ENCODE measurements around the gene BANP.
A peak's percentile ranks its signal among the peaks of the same experiment; 100 is the strongest.
"Not testable (repeated sequence)": the region's sequence is repeated elsewhere in the genome, so short reads cannot be mapped to it uniquely, and the experiment has no call there.

The BANP gene

DNA sequence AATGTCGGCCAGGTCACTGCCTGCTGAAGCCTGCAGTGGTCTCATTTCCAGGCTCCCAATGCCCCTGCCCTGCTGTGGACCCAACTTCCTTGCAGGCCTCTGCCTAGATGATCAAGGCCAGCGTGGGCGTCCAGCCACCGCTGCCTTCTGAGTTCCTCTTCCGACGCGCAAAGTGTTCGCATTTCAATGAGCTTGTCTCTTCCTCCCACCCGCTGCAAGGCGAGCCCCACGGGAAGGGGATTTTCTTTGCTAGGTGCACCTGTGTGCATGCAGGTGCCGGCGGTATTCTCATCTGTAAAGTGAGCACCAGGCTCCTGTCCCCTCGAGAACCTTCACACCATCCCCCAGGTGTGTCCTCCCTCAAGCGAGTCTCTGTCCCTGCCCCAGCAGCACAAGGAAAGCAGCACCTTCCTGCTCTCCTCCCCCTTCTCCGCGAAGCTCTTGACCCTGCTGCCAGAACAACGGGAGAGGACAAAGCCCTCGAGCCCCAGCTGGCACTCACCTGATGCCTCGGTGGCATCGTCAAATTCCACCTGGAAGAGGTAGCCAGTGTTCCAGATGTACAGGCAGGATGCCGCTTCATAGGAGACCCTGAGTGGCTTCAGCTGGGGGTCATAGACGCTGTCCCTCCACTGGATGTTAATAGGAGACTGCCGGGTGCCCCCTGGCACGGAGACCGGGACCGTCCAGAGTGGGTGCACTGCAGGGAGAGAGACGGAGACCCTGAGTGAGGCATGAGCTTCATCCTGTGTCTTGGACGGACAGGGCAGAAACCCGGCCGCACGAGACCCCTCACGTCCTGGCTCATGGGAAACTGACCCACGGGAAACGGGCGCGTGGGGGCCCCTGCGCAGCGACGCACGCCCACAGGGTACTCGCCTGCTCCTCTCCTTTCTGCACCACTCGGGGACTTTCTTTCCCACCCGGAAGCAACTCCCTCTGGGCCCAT is 24.7 kb upstream of the BANP start:
- peak; percentile 64 for DNase-seq

DNA sequence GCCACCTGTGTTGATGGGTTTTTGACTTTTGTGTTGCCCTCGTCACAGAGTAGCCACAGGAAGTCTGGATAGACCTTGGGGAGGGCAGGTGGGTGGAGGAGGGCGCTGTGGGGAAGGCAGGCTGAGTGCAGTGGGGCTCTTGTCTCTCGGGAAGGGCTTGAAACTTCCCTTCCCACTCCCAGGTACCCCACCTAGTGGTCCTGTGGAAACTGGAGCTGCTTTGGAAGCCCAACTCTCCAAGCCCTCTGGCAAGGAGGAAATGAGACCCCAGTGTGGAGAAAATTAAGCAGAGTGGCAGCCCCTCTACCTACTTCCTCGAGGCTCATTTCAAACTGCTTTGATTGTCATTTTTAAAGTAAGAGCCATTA is 24.1 kb upstream of the BANP start:
- no peak for DNase-seq

DNA sequence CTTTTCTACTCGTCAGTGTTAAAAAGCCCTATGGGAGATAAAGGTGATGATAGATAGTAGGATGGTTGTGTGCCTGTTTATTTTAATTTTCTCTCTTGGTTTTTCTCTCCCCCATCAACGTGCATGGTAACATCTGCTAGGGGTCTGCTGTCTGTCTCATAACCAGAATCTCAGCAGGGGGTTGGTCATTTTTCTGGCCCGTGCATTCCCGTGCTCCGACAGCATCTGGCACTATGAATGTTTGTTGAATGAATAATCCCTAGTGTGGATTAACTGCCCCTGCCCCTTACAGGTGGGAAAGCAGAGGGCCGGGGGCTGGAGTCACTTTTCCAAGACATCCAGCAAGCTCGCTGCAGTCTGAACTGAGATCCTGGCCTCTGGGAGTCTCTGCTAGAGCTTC is 21.2 kb upstream of the BANP start:
- DNase-seq = no peak

DNA sequence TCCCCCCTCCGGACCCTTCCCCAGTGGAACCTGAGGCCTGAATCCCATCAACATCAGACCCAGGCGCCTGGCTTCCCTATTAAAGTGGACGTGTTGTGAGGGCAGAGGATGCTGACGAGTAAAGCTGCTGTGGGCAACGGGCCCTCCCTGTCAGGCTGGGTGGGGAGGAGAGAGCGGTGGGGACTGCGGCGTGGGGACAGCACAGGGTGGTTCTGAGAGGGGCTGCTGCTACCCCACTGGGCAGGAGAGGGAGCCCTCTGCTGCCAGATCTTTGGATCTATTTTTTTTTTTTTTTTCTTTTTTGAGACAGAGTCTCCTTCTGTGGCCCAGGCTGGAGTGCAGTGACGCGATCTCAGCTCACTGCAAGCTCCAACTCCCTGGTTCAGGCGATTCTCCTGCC is 20.8 kb upstream of the BANP start:
- DNase-seq = no peak

DNA sequence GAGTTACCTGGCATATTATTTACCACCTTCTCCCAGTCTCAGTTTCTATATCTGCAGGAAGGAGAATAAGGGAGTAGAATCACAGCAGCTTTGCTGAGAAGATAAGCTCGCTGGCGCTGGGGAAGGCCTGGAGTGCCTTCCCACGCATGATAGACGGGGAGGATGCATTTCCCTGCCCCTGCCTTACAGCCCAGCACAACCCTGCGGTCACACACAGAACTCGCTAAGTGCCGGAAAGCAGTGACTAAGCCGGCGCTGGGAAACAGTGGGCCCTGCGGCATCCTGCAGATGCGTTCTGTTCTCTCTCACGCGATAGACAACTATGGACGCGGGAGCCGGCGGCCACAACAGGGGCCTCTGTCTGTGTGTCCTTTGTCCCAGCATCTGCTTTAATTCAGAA is 19.7 kb upstream of the BANP start:
- no peak for DNase-seq

DNA sequence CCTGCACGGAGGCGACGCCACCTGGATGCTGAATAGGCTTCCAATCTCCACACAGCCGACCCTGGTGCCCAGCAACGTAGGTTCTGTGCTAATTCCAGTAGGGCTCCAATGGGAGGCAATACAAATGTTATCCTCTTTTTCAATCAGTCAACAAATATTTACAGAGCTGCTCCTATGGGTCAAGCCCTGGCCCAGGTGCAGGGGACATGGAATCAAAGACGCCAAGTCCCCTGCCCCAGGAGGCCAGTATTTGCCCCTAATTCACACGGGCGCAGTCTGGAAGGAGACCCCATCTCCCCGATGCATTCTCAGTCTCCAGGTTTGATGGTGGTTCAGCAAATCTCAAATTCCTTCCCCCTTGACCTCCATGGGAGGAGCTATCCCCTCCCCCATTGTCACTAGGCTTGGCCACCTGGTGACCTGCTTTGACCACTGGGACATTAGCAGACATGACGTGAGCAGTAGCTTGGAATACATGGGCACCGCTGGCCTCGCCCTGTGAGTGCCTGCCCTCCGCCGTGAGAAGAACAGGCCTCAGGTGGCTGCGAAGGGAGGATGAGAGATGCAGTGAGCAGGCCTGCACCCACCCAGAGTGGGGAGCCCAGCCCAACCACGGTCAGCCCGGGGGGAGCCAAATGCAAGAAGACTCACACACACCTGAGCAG is 18.6 kb upstream of the BANP start:
- not testable (repeated sequence) for DNase-seq

DNA sequence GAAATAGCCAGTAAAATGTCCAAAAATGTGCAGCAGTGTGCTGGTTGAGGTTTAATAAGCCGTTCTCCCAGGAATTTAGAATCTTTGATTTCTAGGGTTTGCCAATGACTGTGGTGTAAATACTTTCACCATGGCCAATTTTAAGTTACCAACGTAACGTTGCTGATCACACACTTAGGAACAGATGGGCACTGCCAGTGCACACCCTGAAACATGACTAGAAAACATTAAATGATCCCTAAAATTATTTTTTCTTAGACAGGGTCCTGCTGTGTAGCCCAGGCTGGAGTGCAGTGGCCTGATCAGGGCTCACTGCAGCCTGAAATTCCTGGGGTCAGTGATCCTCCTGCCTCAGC is 18.1 kb upstream of the BANP start:
- no peak for DNase-seq

DNA sequence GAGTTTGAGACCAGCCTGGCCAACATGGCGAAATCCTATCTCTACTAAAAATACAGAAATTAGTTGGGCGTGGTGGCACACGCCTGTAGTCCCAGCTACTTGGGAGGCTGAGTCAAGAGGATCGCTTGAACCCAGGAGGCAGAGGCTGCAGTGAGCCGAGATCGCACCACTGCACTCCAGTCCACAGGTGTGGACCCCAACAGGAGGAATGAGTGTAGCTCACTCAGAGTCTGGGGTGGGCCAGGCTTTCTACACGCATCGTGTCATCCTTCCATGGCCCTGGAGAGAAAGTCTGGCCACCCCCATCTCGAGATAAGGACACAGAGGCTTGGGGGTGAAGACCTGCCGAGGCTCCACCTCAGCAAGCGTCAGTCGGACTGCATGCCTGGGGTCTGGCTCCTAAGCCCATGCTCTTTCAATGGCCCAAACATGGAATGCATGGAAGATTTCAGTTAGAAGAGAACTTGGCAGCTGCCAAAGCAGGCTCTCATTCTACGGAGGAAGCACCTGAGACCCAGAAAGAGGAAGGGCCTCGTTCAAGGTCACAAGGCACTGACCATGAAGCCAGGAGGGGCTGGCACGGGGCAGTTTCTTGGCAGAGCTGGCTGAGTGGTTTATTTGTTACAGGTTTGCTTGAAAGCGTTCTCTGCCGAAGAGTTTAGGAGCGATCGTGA is 16.3 kb upstream of the BANP start:
- DNase-seq = not testable (repeated sequence)

DNA sequence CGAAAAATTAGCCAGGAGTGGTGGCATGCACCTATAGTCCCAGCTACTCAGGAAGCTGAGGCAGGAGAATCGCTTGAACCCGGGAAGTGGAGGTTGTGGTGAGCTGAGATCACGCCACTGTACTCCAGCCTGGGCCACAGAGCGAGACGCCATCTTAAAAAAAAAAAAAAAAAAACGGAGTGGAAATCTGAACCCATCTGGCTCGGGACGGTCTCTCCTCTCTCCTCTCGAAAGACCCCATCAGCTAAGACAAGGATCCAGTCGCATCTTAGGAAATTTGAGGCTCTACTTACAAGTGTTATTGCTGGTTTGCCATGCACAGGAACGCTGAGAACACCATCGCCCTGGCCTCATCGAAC is 15.2 kb upstream of the BANP start:
- not testable (repeated sequence) for DNase-seq

DNA sequence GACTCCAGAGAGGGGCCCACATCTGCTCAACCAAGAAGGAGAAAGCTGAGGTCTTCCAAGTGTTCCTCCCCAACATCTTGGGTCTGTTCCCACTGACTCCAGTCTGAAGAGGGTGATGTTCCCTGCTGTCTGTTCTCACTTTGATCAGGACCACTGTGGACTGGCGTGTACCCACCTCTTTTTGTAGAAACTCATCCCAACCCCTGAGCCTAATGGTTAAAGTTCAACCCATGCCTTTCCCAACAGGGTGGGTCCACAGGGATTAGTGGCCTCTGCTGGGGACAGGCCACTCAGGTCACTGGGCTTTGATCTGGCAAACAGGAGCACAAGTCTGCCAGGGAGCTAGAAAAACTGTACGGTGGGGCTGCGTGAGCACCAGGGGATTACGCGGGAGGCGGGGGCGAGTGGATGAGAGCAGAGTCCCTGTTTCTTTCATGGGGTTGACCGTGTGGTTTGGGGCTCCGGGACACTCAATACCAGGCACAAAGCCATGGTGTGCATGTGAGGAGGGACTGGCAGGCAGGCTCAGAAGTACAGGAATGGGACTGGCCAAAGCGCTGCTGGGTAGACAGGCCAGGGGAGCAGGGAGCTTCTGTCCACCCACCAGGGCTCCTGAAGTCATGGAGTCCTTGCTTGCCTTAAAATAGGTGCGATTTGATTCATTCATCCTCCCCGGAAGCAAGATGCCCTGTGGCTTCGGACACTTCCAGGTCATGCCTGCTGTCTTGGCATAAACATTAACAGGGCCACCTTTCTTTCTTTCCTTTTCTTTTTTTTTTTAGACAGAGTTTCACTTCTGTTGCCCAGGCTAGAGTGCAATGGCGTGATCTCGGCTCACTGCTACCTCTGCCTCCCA is 14.6 kb upstream of the BANP start, which contains the start of gene CA5A:
Gene CA5A, minus strand, starts transcription at position 155 of the 856 bp plus-strand sequence. Its CDS starts 79 bp downstream, at position 76.
- no peak for DNase-seq

DNA sequence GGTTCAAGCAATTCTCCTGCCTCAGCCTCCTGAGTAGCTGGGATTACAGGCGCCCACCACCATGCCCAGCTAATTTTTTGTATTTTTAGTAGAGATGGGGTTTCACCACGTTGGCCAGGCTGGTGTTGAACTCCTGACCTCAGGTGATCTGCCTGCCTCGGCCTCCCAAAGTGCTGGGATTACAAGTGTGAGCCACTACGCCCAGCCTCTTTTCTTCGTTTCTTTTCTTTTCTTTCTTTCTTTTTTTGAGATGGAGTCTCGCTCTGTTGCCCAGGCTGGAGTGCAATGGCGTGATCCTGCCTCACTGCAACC is 14.0 kb upstream of the BANP start:
- not testable (repeated sequence) for DNase-seq

DNA sequence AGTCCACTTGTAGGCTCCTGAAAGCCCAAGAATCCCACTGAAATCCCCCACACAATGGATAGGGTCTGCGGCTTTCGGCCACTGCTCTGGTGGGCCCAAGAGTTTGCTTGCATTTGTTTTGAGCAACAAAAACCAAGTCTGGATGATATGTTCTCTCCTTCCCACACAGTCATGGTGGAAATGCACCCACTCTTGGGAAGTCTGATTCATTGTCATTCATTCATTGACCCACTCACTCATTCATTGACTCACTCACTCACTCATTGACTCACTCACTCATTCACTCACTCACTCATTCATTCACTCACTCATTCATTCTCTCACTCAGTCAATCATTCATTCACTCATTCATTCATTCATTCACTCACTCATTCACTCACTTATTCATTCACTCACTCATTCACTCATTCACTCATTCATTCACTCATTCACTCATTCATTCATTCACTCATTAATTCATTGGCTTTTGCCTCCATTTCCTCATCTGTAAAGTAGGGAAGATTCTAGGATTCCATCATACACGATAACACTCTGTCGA is 12.8 kb upstream of the BANP start:
- DNase-seq = no peak

DNA sequence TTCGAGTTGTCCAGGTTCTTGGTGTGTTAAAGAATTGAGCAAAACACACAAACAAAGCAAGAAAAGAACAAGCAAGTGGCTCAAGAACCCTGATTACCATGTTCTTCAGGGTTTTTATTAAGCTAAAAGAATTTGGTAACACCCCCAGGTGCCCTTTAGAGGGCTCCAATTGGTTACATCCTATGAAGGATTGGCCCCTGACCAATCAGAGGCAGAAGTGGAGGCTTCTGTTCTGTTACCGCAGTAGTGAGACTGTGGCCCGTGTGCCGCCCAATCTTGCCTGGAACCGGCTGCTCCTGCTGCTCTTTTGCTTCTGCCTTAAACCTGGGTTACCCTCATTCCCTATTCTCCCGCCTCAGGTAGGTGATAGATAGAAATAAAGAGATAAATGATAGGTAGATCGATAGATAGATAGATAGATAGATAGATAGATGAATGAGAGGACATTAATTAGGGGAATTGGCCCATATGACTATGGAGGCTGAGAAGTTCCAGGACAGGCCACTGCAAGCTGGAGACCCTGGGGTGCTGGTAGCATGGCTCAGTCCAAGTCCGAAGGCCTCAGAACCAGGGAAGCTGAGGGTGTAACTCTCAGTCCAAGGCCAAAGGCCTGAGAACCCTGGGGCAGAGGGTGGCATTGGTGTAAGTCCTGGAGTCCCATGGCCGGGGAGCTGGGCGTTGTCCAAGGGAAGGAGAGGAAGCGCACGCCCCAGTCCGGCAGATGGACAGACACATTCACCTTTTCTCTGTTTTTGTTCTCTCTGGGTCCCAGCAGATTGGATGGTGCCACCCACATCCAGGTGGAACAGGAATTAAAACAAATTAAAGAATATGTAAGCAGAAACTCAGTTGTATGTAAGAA is 11.4 kb upstream of the BANP start:
- DNase-seq = no peak

DNA sequence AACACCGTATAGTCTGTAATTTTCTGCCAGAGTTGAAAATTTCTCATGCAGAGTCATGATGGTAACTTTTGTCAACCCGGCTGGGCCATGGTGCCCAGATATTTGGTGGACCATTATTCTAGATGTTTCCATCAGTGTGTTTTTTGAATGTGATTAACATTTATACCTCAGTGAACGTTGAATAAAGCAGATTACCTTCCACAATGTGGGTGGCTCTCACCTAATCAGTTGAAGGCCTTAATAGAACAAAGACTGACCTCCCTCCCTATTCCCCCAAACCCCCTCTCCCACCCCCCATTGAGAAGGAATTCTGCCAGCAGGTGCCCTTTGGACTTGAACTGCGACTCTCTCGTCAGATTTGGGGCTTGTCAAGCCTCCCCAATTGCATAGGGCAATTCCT is 8.6 kb upstream of the BANP start:
- DNase-seq = no peak

DNA sequence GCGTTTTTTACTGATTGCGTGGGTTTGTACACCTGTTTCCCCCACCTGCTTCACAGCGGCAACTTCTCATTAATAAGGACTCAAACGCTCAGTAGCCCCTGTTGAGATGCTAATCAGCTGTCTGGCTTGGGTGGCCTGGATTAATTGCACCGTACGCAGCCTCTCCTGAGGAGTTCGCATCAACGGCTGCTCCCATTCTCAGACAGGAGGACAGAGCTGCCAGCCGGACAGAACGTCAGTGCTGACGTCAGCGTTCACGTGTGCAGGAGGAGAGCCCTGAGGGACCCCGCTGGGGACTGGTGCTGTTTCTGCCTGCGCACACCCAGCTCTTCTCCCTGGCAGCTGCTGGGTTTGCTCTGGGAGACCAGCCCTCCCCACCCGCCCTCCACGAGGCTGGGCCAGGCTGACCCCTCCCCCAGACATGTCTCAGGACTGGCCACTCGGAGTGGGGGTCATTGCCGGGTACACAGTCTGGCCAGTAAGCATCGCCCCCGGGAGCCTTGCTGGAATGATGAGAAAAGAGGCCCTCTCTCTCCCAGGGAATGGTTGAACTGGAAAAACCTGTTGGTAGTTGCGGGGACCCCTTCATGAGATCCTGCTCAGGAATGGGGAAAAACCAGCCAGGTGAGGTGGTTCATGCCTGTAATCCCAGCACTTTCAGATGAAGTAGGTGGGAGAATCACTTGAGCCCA is 5.7 kb upstream of the BANP start:
- DNase-seq = peak; percentile 86

DNA sequence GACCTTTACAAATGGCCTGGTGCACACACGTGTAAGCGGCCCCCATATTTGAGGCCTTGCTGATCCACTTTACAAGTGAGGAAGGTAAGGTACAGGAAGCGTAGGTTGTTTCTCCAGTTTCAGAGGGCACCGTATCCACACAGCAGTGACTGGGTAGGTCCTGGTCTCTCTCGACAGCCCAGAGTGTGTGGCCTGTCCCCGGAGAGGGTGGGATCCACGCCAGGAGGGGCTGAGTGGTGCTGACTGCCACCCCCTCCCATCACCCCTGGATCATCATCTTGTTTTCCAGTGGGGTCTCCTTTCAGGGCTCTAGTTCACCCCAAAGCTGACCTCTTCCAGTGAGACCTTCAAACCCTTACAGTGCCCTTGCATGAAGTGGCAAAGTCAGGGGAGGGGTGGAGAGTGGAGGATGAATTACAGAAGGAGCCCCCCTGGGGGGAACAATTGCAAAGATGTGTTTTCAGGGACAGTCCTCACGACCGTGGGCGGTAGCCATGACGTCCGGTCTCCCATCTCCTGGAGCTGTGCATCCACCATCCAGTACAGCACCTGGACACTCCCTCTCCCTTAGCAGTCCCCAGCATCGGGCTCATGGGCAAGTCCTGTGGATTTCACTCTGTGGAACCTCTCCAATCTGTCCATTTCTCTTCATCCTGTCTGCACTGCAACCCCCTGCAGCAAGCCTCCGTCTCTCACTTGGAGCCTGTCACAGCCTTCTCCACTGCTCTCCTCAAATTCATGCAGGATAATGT is 4.5 kb upstream of the BANP start:
- no peak for DNase-seq

DNA sequence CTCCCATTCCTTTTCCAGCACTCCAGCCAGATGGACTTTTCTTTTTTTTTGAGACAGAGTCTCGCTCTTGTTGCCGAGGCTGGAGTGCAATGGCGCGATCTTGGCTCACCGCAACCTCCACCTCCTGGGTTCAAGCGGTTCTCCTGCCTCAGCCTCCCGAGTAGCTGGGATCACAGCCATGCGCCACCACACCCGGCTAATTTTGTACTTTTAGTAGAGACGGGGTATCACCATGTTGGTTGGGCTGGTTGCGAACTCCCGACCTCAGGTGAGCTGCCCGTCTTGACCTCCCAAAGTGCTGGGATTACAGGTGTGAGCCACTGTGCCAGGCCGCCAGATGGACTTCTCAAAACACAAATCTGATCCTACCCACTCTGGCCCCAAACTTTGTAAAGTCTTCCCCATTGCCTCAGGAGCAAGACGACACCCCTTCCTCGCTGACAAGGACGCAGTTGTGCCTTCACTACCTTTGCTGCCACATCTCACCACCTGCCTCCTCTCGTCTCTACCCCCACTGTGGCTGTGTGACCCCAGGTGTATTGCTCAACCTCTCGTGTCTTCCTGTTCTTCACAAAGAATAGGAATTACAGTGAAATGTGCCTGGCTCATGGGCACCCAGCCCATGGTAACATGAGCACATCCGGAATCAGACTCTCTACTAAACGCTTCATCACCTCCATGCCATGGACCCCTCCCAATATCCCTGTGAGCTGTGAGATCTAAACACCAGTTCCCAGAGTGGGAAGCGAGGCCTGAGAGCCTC is 3.7 kb upstream of the BANP start:
- DNase-seq = peak; percentile 25

DNA sequence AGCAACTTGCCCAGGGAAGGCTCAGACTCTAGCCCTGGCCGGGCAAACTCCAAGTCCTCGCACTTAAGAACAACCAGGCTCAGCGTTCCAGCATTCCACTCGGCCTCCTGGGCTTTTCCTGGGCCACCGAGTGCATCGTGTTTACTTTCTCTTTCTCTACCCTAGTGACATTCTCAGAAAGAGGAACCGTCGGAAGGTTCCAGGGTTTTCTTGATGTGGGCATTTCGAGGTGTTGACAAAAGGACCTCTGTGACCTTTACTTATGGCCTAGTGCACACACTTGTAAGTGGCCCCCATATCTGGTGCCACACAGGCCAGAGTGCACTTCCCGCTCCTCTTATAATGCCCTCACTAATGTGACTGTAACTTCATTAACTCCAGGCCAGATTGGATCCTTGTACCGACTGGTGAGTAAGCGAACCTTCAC is 3.1 kb upstream of the BANP start:
- no peak for DNase-seq

DNA sequence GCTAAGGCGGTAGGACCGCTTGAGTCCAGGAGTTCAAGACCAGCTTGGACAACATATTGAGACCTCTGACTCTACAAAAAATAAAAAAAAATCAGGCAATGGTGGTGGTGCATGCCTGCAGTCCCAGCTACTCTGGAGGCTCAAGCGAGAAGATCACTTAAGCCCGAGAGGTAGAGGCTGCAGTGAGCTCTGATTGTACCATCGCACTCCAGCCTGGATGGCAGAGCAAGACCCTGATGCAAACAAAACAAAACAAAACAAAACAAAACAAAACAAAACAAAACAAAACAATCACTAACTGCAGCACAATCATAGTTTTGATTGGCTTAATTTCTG is 2.5 kb upstream of the BANP start:
- no peak for DNase-seq

Data from NCI-H510A treated with DMSO at 0.1 percent for 48 hours (cell line).